Keratinocyte (primary cell): ENCODE results near the gene CAPZA2. TPM values are rescaled to one million over a fixed set of nuclear protein-coding genes. Genes with fewer than 3 reads are reported as not detected.

Experiments
- DNase-seq: peaks from one replicate; pipeline ENCODE4 v3.0.0-alpha.2; 2011; ENCODE audit warnings: low read depth, missing footprints, low spot score
- FAIRE-seq: peaks from 2 replicates; lab custom pipeline; 2011; peaks lifted over from hg19 to GRCh38; lab: Jason Lieb, UNC
- H2AFZ ChIP-seq: 2 replicates; pipeline ENCODE4 v1.6.0; 2012; ENCODE audit warnings: low read length, control low read depth, inconsistent platforms; ENCODE audit not compliant: control insufficient read depth
- H3K27ac ChIP-seq: 2 replicates; pipeline ENCODE4 v1.5.1; 2011; ENCODE audit warnings: low read length; ENCODE audit not compliant: control insufficient read depth, insufficient read depth
- H3K27me3 ChIP-seq: 3 replicates; pipeline ENCODE4 v1.6.0; 2011; ENCODE audit warnings: low read length; ENCODE audit not compliant: control insufficient read depth, insufficient read depth; ENCODE audit errors: extremely low read depth
- H3K36me3 ChIP-seq, 2 experiments: 2 replicates in 1 of 2; 3 replicates in 1 of 2; pipeline ENCODE4 v1.5.1; 2011; ENCODE audit warnings: low read length in 2 of 2, mild to moderate bottlenecking in 1 of 2; ENCODE audit not compliant: control insufficient read depth in 2 of 2, insufficient read depth in 2 of 2; ENCODE audit errors: extremely low read depth in 1 of 2
- H3K4me1 ChIP-seq: 3 replicates; pipeline ENCODE4 v1.5.1; 2011; ENCODE audit warnings: low read length; ENCODE audit not compliant: control insufficient read depth, insufficient read depth; ENCODE audit errors: extremely low read depth
- H3K4me2 ChIP-seq: 3 replicates; pipeline ENCODE4 v1.6.0; 2011; ENCODE audit warnings: low read depth, low read length; ENCODE audit not compliant: control insufficient read depth, insufficient read depth; ENCODE audit errors: extremely low read depth
- H3K4me3 ChIP-seq, 3 experiments: fragments of 200-600 bp in 1 of 3; sonication (generic) in 1 of 3; 2 replicates in 2 of 3; 3 replicates in 1 of 3; pipeline ENCODE4 v1.5.1; 2011 to 2016; ENCODE audit warnings: low read length in 3 of 3, mild to moderate bottlenecking in 3 of 3, control low read depth in 2 of 3, inconsistent platforms in 1 of 3, low read depth in 1 of 3, mixed read lengths in 1 of 3, mixed run types in 1 of 3, moderate library complexity in 1 of 3; ENCODE audit not compliant: control insufficient read depth in 2 of 3, insufficient read depth in 2 of 3; ENCODE audit errors: extremely low read depth in 1 of 3
- H3K79me2 ChIP-seq: 2 replicates; pipeline ENCODE4 v1.6.0; 2012; ENCODE audit warnings: low read length; ENCODE audit not compliant: control insufficient read depth, insufficient read depth
- H3K9ac ChIP-seq: 3 replicates; pipeline ENCODE4 v1.6.0; 2011; ENCODE audit warnings: low read length; ENCODE audit not compliant: control insufficient read depth, insufficient read depth; ENCODE audit errors: extremely low read depth
- H3K9me1 ChIP-seq: 3 replicates; pipeline ENCODE4 v1.6.0; 2011; ENCODE audit warnings: low read length; ENCODE audit not compliant: control insufficient read depth, insufficient read depth; ENCODE audit errors: extremely low read depth
- H3K9me3 ChIP-seq: 2 replicates; pipeline ENCODE4 v1.5.1; 2012; ENCODE audit warnings: low read depth, low read length; ENCODE audit not compliant: control insufficient read depth
- H4K20me1 ChIP-seq: 3 replicates; pipeline ENCODE4 v1.6.0; 2011; ENCODE audit warnings: low read length; ENCODE audit not compliant: control insufficient read depth, insufficient read depth; ENCODE audit errors: extremely low read depth
- EZH2 ChIP-seq: IDR thresholded peaks from one replicate; pipeline ENCODE4 v1.6.1; 2012; ENCODE audit warnings: inconsistent platforms, mild to moderate bottlenecking, low read length, moderate library complexity
- dilution Hi-C: fragments of 300-500 bp; cut with MboI; formaldehyde crosslinking; loops from one replicate; pipeline ENCODE4 v1.7.0; 2020; ENCODE audit warnings: low sequenced_read_pairs; ENCODE audit not compliant: extremely low pct_ligation_motif_present
- polyA plus RNA-seq, 5 experiments: library from polyadenylated mRNA; depleted of rRNA in 3 of 5; stranded (reverse) in 3 of 5; stranded (forward) in 1 of 5; unstranded in 1 of 5; fragments of >200 nt; gene quantifications; 1 replicate in 1 of 5; 2 replicates in 3 of 5; 3 replicates in 1 of 5; pipeline versions ENCODE4 v1.2.1 to v1.2.3, GENCODE V29; 2011 to 2012; ENCODE audit warnings: missing spikeins in 2 of 5, low read depth in 1 of 5, low replicate concordance in 1 of 5
- TF ChIP-seq, protein P1 (sequence below), 3 experiments: IDR thresholded peaks in 1 of 3; conservative IDR thresholded peaks in 1 of 3; optimal IDR thresholded peaks in 1 of 3; 2 replicates in 2 of 3; 3 replicates in 1 of 3; pipeline versions ENCODE3 to v1.5.1; 2011; ENCODE audit warnings: low read length in 3 of 3, mild to moderate bottlenecking in 3 of 3, moderate library complexity in 2 of 3, control low read depth in 1 of 3, inconsistent platforms in 1 of 3; ENCODE audit not compliant: insufficient read depth in 2 of 3; ENCODE audit errors: extremely low read depth in 1 of 3

The CAPZA2 gene
- polyA plus RNA-seq, 1 donor (not counting 4 experiments of a cell fraction or from before 2014, with no cell fraction given), result 150 TPM

DNA sequence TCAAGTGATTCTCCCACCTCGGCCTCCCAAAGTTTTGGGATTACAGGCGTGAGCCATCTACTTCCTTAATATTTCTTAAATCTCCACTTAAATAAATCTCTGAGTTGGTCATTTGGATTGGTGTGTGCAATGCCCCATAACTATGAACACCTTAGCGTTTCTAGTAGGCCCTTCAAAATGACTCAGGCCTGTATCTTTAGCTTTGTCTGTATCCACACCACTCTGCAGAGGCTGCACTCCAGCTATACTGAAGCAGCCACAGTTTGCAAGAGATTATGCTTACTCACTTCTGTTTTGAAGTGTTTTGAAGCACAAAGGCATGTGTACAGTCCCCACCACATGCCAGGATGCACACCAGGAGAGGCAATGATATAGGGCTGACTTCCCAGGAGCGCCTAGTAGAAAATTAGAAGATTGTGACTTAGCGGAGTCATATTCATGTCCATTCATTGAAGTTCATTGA lies 88.5 kb downstream of the CAPZA2 start:
- no peak for TF ChIP-seq EZH2
- TF ChIP-seq, protein P1, sequence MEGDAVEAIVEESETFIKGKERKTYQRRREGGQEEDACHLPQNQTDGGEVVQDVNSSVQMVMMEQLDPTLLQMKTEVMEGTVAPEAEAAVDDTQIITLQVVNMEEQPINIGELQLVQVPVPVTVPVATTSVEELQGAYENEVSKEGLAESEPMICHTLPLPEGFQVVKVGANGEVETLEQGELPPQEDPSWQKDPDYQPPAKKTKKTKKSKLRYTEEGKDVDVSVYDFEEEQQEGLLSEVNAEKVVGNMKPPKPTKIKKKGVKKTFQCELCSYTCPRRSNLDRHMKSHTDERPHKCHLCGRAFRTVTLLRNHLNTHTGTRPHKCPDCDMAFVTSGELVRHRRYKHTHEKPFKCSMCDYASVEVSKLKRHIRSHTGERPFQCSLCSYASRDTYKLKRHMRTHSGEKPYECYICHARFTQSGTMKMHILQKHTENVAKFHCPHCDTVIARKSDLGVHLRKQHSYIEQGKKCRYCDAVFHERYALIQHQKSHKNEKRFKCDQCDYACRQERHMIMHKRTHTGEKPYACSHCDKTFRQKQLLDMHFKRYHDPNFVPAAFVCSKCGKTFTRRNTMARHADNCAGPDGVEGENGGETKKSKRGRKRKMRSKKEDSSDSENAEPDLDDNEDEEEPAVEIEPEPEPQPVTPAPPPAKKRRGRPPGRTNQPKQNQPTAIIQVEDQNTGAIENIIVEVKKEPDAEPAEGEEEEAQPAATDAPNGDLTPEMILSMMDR (optimal IDR thresholded peaks at IDR 0.05 in 1 of 3, IDR thresholded peaks at IDR 0.05 in 1 of 3, conservative IDR thresholded peaks at IDR 0.05 in 1 of 3; ENCODE audit: extremely low read depth in 1 of 3, insufficient read depth in 2 of 3, low read length in 3 of 3), result no peak
- dilution Hi-C loops, result no loop called here
- Histone ChIP-seq H3K79me2 (peaks cover 12% of the 10 kb centered on the region), H3K9ac (no peak overlapping the region), H3K36me3 (no peaks in the 10 kb centered on the region), H3K9me1 (no peaks in the 10 kb centered on the region), H3K4me1 (peaks cover 11% of the 10 kb centered on the region), H3K4me3 (no peak overlapping the region), H3K27me3 (no peaks in the 10 kb centered on the region), H2AFZ (no peak overlapping the region), H3K9me3 (no peaks in the 10 kb centered on the region), H3K4me2 (no peak overlapping the region), H3K27ac (no peak overlapping the region), H4K20me1 (no peaks in the 10 kb centered on the region)
- DNase-seq, result no peak
- no peak for FAIRE-seq

DNA sequence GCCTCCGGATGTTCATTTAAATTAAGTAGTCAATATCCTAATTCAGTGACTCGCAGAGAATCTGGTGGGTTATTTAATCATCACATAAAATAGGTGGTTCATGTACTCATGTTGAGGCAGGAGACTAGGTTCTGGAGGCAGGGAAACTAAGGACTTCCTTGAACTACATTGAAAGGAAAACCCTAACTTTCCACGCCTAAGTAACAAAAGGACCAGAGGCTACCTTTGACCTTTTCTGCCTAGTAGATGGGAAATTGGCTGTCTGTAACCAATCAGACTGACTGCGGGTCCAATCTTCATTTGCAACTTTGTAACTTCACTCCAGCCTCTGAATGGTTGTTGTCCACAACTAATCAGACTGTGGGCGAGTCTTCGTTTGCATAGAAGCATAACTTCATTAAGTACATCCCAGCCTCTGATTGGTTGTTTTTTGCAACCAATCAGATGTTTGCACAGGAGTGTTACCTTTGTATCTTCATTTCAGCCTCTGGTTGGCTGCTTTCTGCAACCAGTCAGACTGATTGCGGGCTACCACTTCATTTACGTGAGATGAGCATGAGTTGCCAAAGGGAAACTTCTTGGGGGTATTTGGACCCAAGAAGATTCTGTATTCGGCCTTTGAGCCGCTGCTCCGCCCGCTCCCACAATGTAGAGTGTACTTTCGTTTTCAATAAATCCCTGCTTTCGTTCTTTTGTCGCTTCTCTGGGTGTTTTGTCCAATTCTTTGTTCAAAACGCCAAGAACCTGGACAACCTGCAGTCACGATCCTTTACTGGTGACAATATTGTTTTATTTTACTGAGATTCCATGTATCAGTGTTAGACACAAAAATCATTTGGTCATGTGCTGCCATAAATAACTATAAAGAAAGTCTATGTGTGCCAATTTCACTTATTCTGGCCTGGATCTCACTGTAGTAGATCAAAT lies 89.2 kb downstream of the CAPZA2 start:
- no peak overlapping the region for H3K9ac ChIP-seq
- no peak overlapping the region for H3K4me3 ChIP-seq
- H3K4me1 ChIP-seq, result peaks cover 11% of the 10 kb centered on the region
- DNase-seq (no peak), FAIRE-seq (no peak)
- no peaks in the 10 kb centered on the region for H3K9me1 ChIP-seq
- H3K9me3 ChIP-seq, result no peaks in the 10 kb centered on the region
- H3K79me2 ChIP-seq, result peaks cover 15% of the 10 kb centered on the region
- H3K27ac ChIP-seq, result no peak overlapping the region
- no peak for TF ChIP-seq EZH2
- TF ChIP-seq, protein P1 (optimal IDR thresholded peaks at IDR 0.05 in 1 of 3, IDR thresholded peaks at IDR 0.05 in 1 of 3, conservative IDR thresholded peaks at IDR 0.05 in 1 of 3; ENCODE audit: extremely low read depth in 1 of 3, insufficient read depth in 2 of 3, low read length in 3 of 3), result no peak
- H3K27me3 ChIP-seq, result no peaks in the 10 kb centered on the region
- H3K36me3 ChIP-seq, result no peaks in the 10 kb centered on the region
- dilution Hi-C loops, result no loop called here
- H2AFZ ChIP-seq, result no peak overlapping the region
- H4K20me1 ChIP-seq, result no peaks in the 10 kb centered on the region
- no peak overlapping the region for H3K4me2 ChIP-seq
